Measurements from ENCODE around the gene ARFGAP1. TPM values are rescaled to one million over a fixed set of nuclear protein-coding genes. Genes with fewer than 3 reads are reported as not detected.

ARFGAP1 gene
- total RNA-seq, 1 experiment from 2014 or later, result 127 TPM

DNA sequence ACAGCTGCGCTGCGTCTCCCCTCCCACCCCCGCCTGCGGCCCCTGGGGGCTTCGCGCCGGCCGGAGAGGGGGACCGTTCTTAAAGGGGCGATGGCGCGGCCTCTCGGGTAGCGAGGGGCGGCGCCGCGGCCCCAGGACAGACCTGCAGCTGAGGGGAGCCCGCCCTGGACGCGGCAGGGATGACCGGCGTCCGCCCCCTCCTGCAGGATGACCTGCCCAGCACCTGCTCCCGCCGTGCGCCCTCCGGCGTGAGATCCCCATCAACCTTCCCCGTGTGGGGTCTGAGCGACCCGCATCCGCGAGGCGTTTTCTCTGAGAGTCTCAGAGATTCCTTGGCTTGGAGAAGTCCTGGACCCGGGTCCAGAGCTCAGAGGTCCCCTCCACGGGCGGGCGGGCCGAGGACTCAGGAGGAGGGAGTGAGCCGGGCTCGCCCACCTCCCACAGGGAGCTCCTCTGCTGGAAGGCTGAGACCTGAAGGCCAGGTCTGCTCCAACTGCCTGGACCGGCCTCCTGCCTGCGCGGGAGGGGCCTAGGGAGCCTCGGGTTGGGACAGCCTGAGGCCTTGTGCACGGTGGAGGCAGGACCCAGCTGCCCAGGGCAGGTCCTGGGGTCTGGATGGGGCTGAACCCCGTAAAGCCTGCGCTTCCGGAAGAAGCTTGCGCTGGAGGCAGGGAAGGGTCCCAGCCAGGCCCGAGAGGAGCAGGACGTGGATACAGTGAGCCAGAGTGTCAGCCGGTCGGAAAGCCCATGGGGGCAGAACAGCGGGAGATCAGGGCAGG, 17.8 kb upstream of the ARFGAP1 start:
- no TSS peak for BruUV-seq (replicated peaks)
- intact Hi-C loops (cut with micrococcal nuclease; ENCODE audit: unreplicated experiment), result loop anchor here (5.0 kb wide), 1 partner anchor 72 kb away; no protein-coding TSS in a partner anchor
- Mint-ChIP-seq H3K4me3 (ENCODE audit: low read depth, unreplicated experiment) (no peak overlapping the region), H3K36me3 (ENCODE audit: insufficient read depth, unreplicated experiment) (no peaks in the 10 kb centered on the region), H3K27me3 (ENCODE audit: unreplicated experiment) (peaks cover 94% of the 10 kb centered on the region), H3K4me1 (ENCODE audit: low read depth, unreplicated experiment) (no peaks in the 10 kb centered on the region), H3K27ac (ENCODE audit: unreplicated experiment) (no peak overlapping the region), H3K9me3 (ENCODE audit: low read depth, unreplicated experiment) (peaks cover 3% of the 10 kb centered on the region)
- CTCF ChIA-PET, result interaction anchor here (0.5 to 1.3 kb wide), 3 partner anchors 8 to 31 kb away, joined by 4 to 12 read pairs (median 4); no protein-coding TSS in a partner anchor
- no peak for TF ChIP-seq CTCF (IDR thresholded peaks at IDR 0.05; ENCODE audit: unreplicated experiment)
- DNase-seq, result no peak

- TF ChIP-seq CTCF (IDR thresholded peaks at IDR 0.05; ENCODE audit: unreplicated experiment), result no peak
- no peaks in the 10 kb centered on the region for H3K9me3 Mint-ChIP-seq (ENCODE audit: low read depth, unreplicated experiment)
- BruUV-seq (replicated peaks), result no TSS peak
- no peaks in the 10 kb centered on the region for H3K36me3 Mint-ChIP-seq (ENCODE audit: insufficient read depth, unreplicated experiment)
- H3K27ac Mint-ChIP-seq (ENCODE audit: unreplicated experiment), result no peak overlapping the region
- no peak for DNase-seq
- intact Hi-C loops (cut with micrococcal nuclease; ENCODE audit: unreplicated experiment), result no loop called here
- no peak overlapping the region for H3K4me3 Mint-ChIP-seq (ENCODE audit: low read depth, unreplicated experiment)
- CTCF ChIA-PET, result interaction anchor here (0.5 to 1.0 kb wide), 2 partner anchors 8 to 666 kb away, joined by 3 read pairs; no protein-coding TSS in a partner anchor
- H3K27me3 Mint-ChIP-seq (ENCODE audit: unreplicated experiment), result peaks cover 95% of the 10 kb centered on the region
- H3K4me1 Mint-ChIP-seq (ENCODE audit: low read depth, unreplicated experiment), result no peaks in the 10 kb centered on the region
These were observed 16.5 kb upstream of the ARFGAP1 start for GRCh38 chr20:63255931-63256704.

DNA sequence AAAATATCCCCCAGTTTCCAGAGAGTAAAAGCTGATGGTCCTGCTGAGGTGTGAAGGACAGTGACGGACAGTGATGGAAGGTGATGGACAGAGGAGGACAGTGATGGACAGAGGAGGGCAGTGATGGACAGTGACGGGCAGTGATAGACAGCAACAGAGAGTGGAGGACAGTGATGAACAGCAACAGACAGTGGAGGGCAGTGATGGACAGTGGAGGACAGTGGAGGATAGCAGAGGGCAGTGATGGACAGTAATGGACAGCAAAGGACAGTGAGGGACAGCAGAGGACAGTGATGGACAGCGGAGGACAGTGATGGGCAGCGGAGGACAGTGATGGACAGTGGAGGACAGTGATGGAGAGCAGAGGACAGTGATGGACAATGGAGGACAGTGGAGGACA, 15.7 kb upstream of the ARFGAP1 start:
- CTCF ChIA-PET, result interaction anchor here (0.5 to 1.0 kb wide), 2 partner anchors 9 to 665 kb away, joined by 3 read pairs; no protein-coding TSS in a partner anchor
- Mint-ChIP-seq H3K9me3 (ENCODE audit: low read depth, unreplicated experiment) (no peaks in the 10 kb centered on the region), H3K4me1 (ENCODE audit: low read depth, unreplicated experiment) (no peaks in the 10 kb centered on the region), H3K4me3 (ENCODE audit: low read depth, unreplicated experiment) (no peak overlapping the region), H3K27me3 (ENCODE audit: unreplicated experiment) (peaks cover 95% of the 10 kb centered on the region), H3K27ac (ENCODE audit: unreplicated experiment) (no peak overlapping the region), H3K36me3 (ENCODE audit: insufficient read depth, unreplicated experiment) (no peaks in the 10 kb centered on the region)
- DNase-seq, result no peak
- intact Hi-C loops (cut with micrococcal nuclease; ENCODE audit: unreplicated experiment), result no loop called here
- TF ChIP-seq CTCF (IDR thresholded peaks at IDR 0.05; ENCODE audit: unreplicated experiment), result no peak
- BruUV-seq (replicated peaks), result no TSS peak

GRCh38 chr20:63257629-63258028, 15.0 kb upstream of the ARFGAP1 start:
- CTCF ChIA-PET, result no interaction called here
- Mint-ChIP-seq H3K9me3 (ENCODE audit: low read depth, unreplicated experiment) (no peaks in the 10 kb centered on the region), H3K4me3 (ENCODE audit: low read depth, unreplicated experiment) (no peak overlapping the region), H3K4me1 (ENCODE audit: low read depth, unreplicated experiment) (no peaks in the 10 kb centered on the region), H3K27ac (ENCODE audit: unreplicated experiment) (no peak overlapping the region), H3K27me3 (ENCODE audit: unreplicated experiment) (peaks cover 95% of the 10 kb centered on the region), H3K36me3 (ENCODE audit: insufficient read depth, unreplicated experiment) (no peaks in the 10 kb centered on the region)
- no TSS peak for BruUV-seq (replicated peaks)
- no peak for DNase-seq
- intact Hi-C loops (cut with micrococcal nuclease; ENCODE audit: unreplicated experiment), result no loop called here
- no peak for TF ChIP-seq CTCF (IDR thresholded peaks at IDR 0.05; ENCODE audit: unreplicated experiment)

All from Calu3 (cell line).